Measurements from ENCODE around the gene PGAP3. TPM values are rescaled to one million over a fixed set of nuclear protein-coding genes. Genes with fewer than 3 reads are reported as not detected.

The PGAP3 gene
- total RNA-seq, 1 donor from 2014 or later: 10.7 TPM

DNA sequence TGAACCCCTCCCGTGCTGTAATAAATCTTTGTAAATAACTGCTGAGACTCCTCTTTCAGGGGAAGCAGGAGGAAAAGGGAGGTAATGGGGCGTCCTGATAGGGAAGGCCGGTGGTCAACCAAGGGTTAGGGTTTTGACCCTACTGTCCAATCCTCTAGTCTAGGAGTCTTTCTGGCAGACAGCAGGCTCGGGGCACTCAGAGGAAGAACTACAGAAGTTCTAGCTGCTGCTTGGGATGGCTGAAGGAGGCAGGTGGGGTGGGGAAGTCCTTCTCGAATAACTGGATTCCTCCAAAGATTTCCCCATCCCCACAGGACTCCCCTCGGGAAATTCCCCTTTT lies 51.3 kb downstream of the PGAP3 start:
- TF ChIP-seq, protein P1, sequence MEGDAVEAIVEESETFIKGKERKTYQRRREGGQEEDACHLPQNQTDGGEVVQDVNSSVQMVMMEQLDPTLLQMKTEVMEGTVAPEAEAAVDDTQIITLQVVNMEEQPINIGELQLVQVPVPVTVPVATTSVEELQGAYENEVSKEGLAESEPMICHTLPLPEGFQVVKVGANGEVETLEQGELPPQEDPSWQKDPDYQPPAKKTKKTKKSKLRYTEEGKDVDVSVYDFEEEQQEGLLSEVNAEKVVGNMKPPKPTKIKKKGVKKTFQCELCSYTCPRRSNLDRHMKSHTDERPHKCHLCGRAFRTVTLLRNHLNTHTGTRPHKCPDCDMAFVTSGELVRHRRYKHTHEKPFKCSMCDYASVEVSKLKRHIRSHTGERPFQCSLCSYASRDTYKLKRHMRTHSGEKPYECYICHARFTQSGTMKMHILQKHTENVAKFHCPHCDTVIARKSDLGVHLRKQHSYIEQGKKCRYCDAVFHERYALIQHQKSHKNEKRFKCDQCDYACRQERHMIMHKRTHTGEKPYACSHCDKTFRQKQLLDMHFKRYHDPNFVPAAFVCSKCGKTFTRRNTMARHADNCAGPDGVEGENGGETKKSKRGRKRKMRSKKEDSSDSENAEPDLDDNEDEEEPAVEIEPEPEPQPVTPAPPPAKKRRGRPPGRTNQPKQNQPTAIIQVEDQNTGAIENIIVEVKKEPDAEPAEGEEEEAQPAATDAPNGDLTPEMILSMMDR (IDR thresholded peaks at IDR 0.05; ENCODE audit: borderline replicate concordance): no peak
- Histone ChIP-seq H3K27me3 (ENCODE audit: low read depth) (peaks cover 8% of the 10 kb centered on the region), H3K9me3 (replicated peaks) (no peaks in the 10 kb centered on the region), H3K4me1 (peaks cover 59% of the 10 kb centered on the region), H3K27ac (replicated peaks) (peak overlapping the region; percentile 92), H3K36me3 (no peaks in the 10 kb centered on the region), H3K4me3 (peak overlapping the region; percentile 83)
- intact Hi-C loops (cut with micrococcal nuclease): no loop called here
- DNase-seq: no peak

- intact Hi-C loops (cut with micrococcal nuclease): no loop called here
- peaks cover 51% of the 10 kb centered on the region for H3K4me1 ChIP-seq
- no peak for DNase-seq
- H3K27ac ChIP-seq (replicated peaks): no peak overlapping the region
- H3K4me3 ChIP-seq: no peak overlapping the region
- TF ChIP-seq, protein P1 (IDR thresholded peaks at IDR 0.05; ENCODE audit: borderline replicate concordance): no peak
- peaks cover 16% of the 10 kb centered on the region for H3K27me3 ChIP-seq (ENCODE audit: low read depth)
- H3K9me3 ChIP-seq (replicated peaks): no peaks in the 10 kb centered on the region
- no peaks in the 10 kb centered on the region for H3K36me3 ChIP-seq
Measured at GRCh38 chr17:39635614-39636176, 52.2 kb downstream of the PGAP3 start.

- Histone ChIP-seq H3K9me3 (replicated peaks) (no peaks in the 10 kb centered on the region), H3K27ac (replicated peaks) (no peak overlapping the region)
- intact Hi-C loops (cut with micrococcal nuclease): no loop called here
Measured at GRCh38 chr17:39634384-39634871, 53.4 kb downstream of the PGAP3 start.

DNA sequence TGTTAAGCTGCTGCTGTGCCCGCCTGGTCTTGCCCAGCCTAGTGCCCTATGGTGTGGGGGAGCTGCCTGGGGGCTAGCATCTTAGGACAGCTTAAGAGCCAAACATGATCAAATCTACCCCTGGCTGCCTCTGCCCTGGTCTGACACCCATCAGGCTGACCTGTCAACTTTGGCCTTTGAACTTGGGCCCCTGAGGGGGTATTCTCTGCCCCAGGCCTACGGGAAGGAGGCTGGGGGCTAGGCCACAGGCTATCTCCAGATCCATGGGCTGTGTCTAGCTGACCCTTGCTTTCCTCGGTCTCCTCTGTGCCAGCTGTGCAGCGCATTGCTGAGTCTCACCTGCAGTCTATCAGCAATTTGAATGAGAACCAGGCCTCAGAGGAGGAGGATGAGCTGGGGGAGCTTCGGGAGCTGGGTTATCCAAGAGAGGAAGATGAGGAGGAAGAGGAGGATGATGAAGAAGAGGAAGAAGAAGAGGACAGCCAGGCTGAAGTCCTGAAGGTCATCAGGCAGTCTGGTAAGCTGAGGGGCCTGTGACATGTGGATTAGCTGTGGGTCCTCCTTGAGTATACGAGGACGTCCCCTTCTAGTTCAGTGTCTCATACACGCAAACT lies 54.2 kb downstream of the PGAP3 start:
- peaks cover 31% of the 10 kb centered on the region for H3K4me1 ChIP-seq
- H3K27me3 ChIP-seq (ENCODE audit: low read depth): peaks cover 36% of the 10 kb centered on the region
- intact Hi-C loops (cut with micrococcal nuclease): no loop called here
- no peak overlapping the region for H3K27ac ChIP-seq (replicated peaks)
- no peak overlapping the region for H3K4me3 ChIP-seq
- DNase-seq: no peak
- H3K9me3 ChIP-seq (replicated peaks): no peaks in the 10 kb centered on the region
- no peaks in the 10 kb centered on the region for H3K36me3 ChIP-seq
- TF ChIP-seq, protein P1 (IDR thresholded peaks at IDR 0.05; ENCODE audit: borderline replicate concordance): no peak

More at GRCh38 chr17:39634384-39634871, 53.4 kb downstream of the PGAP3 start:
- Histone ChIP-seq H3K27me3 (ENCODE audit: low read depth) (peaks cover 28% of the 10 kb centered on the region), H3K4me3 (no peak overlapping the region), H3K4me1 (peaks cover 38% of the 10 kb centered on the region), H3K36me3 (no peaks in the 10 kb centered on the region)
- DNase-seq: no peak
- TF ChIP-seq, protein P1 (IDR thresholded peaks at IDR 0.05; ENCODE audit: borderline replicate concordance): peak; percentile 78

DNA sequence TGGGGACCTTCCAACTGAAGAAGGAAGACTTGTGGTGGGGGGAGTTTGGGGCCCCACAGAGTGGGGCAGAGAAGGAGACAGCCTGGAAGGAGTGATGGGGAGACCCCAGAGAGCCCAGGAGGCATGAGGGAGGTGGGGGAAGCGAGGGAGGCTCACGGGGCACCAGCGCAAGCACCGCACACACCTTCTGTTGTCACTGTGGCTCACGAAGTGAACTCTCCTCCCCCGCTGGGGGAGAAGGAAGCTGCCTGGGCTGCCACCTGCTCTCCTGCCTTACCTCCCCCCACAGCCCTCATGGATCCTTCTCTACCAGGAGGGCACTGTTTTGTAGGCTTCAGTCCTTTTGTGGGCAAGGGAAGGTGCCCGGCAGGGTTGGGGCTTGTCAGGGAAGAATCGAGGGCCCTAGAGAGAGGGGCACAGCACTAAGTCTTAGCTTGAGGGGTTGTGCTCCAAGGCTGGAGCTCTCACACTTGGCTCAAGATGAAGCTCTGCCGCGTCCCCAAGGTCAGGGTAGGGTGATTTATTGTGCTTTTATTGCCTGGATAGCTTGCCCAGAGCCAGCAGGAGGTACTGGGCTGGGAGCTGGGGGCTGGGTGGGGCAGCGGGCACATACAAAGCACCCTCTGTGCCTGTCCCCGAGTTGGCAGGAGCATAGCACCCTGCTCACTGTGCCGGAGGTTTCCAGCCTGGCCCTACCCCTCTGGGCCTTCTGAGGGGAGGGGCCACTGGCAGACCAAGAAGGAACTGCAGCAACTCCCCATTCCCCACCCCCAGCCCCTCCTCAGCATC lies 55.5 kb downstream of the PGAP3 start:
- no peaks in the 10 kb centered on the region for H3K9me3 ChIP-seq (replicated peaks)
- H3K4me1 ChIP-seq: peaks cover 19% of the 10 kb centered on the region
- TF ChIP-seq, protein P1 (IDR thresholded peaks at IDR 0.05; ENCODE audit: borderline replicate concordance): no peak
- no peak overlapping the region for H3K4me3 ChIP-seq
- no peak for DNase-seq
- H3K27ac ChIP-seq (replicated peaks): no peak overlapping the region
- no peaks in the 10 kb centered on the region for H3K36me3 ChIP-seq
- intact Hi-C loops (cut with micrococcal nuclease): no loop called here
- H3K27me3 ChIP-seq (ENCODE audit: low read depth): peaks cover 49% of the 10 kb centered on the region
